Subcutaneous abdominal adipose tissue (tissue), 5 donors: ENCODE data around the gene TNS3.

Experiments
- H3K27ac ChIP-seq: one replicate; pipeline ENCODE4 v1.7.0; 2013; ENCODE audit warnings: low read depth, mild to moderate bottlenecking, inconsistent platforms, low read length, moderate library complexity
- H3K27me3 ChIP-seq, 5 donors: one replicate each; pipeline ENCODE4 v1.7.0; 2013; ENCODE audit warnings: low read length in 5 of 5, inconsistent platforms in 1 of 5; ENCODE audit not compliant: control insufficient read depth in 5 of 5, insufficient read depth in 4 of 5
- H3K36me3 ChIP-seq, 5 donors: one replicate each; pipeline ENCODE4 v1.7.0; 2013; ENCODE audit warnings: low read length in 5 of 5; ENCODE audit not compliant: control insufficient read depth in 5 of 5, insufficient read depth in 5 of 5
- H3K4me1 ChIP-seq, 5 donors: one replicate each; pipeline ENCODE4 v1.7.0; 2013; ENCODE audit warnings: low read length in 5 of 5, mild to moderate bottlenecking in 3 of 5, moderate library complexity in 1 of 5; ENCODE audit not compliant: control insufficient read depth in 5 of 5, insufficient read depth in 5 of 5
- H3K4me3 ChIP-seq, 5 donors: one replicate each; pipeline ENCODE4 v1.7.0; 2013; ENCODE audit warnings: low read length in 5 of 5, low read depth in 1 of 5
- H3K9ac ChIP-seq, 5 donors: one replicate each; pipeline ENCODE4 v1.7.0; 2013; ENCODE audit warnings: low read length in 5 of 5, mild to moderate bottlenecking in 4 of 5, moderate library complexity in 3 of 5
- H3K9me3 ChIP-seq, 5 donors: one replicate each; pipeline ENCODE4 v1.7.0; 2013; ENCODE audit warnings: low read length in 5 of 5; ENCODE audit not compliant: control insufficient read depth in 5 of 5
- donor health status: healthy.
- donor health status: healthy.
- donor health status: healthy.
- donor health status: healthy.
- donor health status: healthy.

Gene TNS3

DNA sequence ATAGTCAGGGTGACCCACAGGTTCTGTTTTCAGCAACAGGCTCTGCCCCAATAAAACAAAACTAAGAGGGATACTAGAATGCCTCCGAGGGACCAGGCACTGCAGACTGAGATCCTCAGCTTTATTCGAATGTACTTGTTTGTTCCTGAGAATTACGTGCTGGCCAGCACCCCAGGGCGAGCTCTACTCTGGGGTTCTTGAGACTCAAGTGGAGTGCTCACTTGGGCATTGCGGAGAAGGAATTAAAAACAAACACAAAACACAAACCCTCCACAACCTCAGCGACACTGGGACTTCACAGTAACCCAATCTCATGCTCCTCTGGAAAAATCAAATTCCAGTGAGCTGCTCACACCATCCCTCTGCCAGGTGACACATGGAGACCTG is 250.7 kb downstream of the TNS3 start:
- H3K9me3 ChIP-seq, result no peaks in the 10 kb centered on the region
- no peak overlapping the region for H3K27ac ChIP-seq
- H3K4me3 ChIP-seq, result no peak overlapping the region
- H3K4me1 ChIP-seq, result peaks cover 9 to 34% (median 31%) of the 10 kb centered on the region in 5 donors
- H3K9ac ChIP-seq, result no peak overlapping the region
- H3K27me3 ChIP-seq, result no peaks in the 10 kb centered on the region
- peaks cover 4 to 52% (median 20%) of the 10 kb centered on the region in 5 donors for H3K36me3 ChIP-seq

DNA sequence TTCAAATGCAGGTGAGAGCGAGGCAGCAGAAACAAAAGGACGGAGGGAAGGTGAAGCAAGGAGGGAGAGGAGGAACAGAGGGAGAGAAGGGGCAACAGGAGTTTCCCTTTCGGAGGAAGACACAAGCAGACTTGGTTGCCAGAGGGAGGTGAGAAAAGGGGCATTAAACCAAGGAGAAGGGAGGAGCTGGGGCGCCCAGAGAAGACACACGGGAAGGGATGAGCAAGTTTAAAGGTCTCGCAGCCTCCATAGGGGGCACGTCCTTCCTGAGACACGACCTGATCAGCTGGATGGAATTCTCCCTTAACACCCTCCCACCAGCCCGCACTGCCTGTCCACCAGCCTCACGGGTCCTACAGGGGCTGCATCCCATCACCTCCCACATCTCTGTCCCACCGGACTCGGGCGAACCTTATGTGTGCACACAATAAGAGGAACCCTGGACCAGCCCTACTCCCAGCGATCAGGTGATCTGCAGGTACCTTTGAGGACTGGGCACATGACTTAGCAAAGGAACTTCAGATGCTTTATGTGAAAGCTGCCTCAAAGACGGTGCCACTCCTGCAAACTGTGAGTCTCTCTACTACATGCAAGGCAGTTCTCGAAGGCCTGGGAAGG is 251.2 kb downstream of the TNS3 start:
- Histone ChIP-seq H3K9me3 (no peaks in the 10 kb centered on the region), H3K4me3 (no peak overlapping the region), H3K9ac (no peak overlapping the region), H3K27me3 (no peaks in the 10 kb centered on the region), H3K36me3 (peaks cover 4 to 50% (median 19%) of the 10 kb centered on the region in 5 donors), H3K4me1 (peaks cover 6 to 34% (median 30%) of the 10 kb centered on the region in 5 donors), H3K27ac (no peak overlapping the region)

DNA sequence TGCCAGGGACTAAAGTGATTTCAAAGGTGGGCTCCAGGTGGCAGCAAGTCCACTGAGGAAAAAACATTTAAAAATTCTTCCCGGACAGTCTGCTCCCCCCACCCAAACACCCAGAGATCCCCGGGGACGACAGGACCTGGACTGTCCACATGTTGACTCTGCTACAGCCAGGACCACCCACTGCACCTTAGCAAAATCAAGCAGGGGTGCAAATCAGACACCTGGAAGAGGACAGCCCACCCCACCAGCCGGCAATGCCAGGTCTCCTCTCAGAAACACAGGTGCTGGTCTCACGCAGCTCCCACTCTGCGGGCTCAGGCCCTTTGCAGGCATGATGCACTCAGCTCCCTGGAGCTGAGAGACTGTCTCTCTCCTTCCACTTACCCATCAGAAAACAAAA is 251.9 kb downstream of the TNS3 start:
- Histone ChIP-seq H3K9ac (no peak overlapping the region), H3K36me3 (peaks cover 4 to 49% (median 16%) of the 10 kb centered on the region in 5 donors), H3K4me1 (peaks cover 6 to 34% (median 29%) of the 10 kb centered on the region in 5 donors), H3K27me3 (no peaks in the 10 kb centered on the region), H3K4me3 (no peak overlapping the region), H3K9me3 (no peaks in the 10 kb centered on the region), H3K27ac (no peak overlapping the region)

DNA sequence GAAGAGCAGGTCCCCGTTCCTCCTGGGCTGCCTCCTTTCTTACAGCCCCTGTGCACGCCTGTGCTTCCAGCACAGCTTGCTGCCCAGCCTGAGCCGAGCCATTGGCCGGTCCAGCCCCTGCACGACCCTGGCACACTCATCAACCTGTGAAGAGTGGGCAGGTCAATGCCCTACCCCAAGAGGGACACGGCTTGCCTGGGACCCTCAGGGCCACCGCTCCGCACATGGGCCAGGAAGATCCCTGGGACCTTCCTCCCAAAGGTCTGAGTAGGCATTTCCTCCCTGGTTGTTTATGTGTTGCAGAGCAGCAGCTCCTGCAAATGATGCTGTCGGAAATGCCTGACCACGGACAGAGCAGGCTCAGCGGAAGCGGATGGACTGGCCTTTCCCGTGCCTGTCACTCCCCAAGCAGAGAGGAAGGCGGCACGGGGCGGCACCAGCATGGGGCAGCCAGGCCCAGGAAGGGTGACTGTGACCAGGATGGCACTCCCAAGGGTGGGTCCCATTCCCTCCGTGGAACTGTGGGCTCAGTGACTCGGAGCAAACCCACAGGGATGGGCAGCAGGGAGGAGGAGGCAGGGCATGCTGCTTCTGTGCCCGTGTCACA is 252.5 kb downstream of the TNS3 start:
- no peaks in the 10 kb centered on the region for H3K27me3 ChIP-seq
- H3K9ac ChIP-seq, result peak overlapping the region in 1 of 5 donors; percentile 44
- H3K27ac ChIP-seq, result peak overlapping the region; percentile 75
- H3K9me3 ChIP-seq, result no peaks in the 10 kb centered on the region
- H3K36me3 ChIP-seq, result peaks cover 4 to 49% (median 16%) of the 10 kb centered on the region in 5 donors
- peaks cover 6 to 34% (median 29%) of the 10 kb centered on the region in 5 donors for H3K4me1 ChIP-seq
- peak overlapping the region in 1 of 5 donors; percentile 27 for H3K4me3 ChIP-seq

DNA sequence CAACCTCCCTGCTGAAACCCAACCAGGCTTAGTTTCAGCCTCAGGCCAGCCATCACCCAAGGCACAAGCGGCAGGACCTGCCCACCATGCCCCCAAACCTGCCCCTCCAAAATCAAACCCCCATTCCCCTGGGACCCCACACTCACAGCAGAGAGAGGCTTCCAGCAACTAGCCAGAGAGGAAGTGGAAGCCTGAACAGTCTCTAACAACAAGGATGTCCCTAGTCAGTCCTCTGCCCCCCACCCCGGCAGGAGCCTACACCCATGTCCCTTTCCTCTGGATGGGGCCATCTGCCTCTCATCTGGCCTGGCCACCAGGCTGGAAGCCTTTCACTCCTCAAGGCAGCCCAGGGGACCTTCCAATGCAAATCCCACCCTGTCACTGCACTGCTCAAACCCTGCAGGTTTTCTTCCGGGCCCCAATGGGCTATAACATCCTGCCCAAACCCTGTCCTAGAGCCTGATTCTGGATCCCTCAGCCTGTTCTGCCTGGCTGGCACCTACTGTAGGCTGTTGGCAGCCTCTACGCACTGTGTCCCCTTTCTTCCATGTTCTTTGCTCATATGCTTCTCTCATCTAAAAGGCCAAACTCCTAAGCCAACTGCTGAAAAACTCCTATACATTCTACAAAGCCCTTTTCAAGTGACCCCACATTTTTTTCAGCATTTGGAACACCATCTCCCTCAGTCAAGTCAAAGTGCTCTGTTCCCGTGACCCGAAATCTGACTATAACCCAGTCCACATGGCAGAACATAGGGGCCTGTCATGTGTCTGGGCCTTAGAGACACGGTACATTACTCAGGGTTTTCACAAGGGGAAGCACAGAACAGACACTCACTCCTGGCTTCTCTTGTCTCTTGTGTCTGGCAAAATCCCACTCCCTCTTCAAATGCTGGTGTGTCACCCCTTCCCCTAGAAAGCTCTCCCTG is 253.3 kb downstream of the TNS3 start:
- peaks cover 4 to 43% (median 12%) of the 10 kb centered on the region in 5 donors for H3K36me3 ChIP-seq
- no peaks in the 10 kb centered on the region for H3K9me3 ChIP-seq
- H3K27ac ChIP-seq, result peak overlapping the region; percentile 75
- H3K4me1 ChIP-seq, result peaks cover 6 to 34% (median 29%) of the 10 kb centered on the region in 5 donors
- no peaks in the 10 kb centered on the region for H3K27me3 ChIP-seq
- H3K9ac ChIP-seq, result peak overlapping the region in 3 of 5 donors; percentile 0 to 44 (median 43)
- H3K4me3 ChIP-seq, result peak overlapping the region; percentile 17 to 38 (median 36)

DNA sequence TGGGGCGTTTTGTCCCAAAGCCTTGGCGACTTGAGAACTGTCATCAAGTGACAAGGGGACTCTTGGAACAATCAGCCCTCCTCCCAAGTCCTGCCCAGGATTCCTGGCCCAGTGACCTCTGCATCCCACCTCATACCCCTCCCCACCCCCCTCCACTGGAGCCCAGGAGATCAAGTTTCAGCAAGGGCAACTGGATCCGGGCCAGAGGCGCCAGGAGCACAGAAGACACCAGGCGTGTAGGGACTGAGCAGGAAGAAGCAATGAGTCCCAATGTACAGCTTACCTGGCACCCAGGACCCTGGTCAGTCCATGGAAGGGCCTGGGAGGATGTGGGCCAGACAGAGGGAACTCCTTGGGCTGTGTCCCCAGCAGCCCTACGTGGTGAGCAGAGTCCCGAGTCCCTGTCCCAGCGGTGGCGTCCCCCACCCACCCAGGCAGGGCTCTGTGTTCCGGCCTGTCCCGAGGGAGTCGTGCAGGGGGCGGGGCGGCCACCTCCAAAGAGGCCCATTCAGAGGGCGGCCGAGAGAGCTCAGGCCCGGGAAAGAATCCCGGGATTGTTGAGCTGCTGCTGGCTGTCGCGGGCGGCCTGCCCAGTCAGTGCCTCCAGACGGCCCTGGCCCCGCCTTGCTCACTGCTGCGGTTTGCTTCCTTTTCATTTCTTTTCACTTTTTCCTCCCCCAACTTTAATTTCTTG is 254.1 kb downstream of the TNS3 start:
- Histone ChIP-seq H3K27me3 (no peaks in the 10 kb centered on the region), H3K9ac (peak overlapping the region in 2 of 5 donors; percentile 7 to 53), H3K27ac (peak overlapping the region; percentile 75), H3K4me3 (peak overlapping the region; percentile 17 to 38 (median 36)), H3K9me3 (no peaks in the 10 kb centered on the region), H3K36me3 (peaks cover 0 to 40% (median 12%) of the 10 kb centered on the region in 5 donors), H3K4me1 (peaks cover 6 to 38% (median 32%) of the 10 kb centered on the region in 5 donors)

DNA sequence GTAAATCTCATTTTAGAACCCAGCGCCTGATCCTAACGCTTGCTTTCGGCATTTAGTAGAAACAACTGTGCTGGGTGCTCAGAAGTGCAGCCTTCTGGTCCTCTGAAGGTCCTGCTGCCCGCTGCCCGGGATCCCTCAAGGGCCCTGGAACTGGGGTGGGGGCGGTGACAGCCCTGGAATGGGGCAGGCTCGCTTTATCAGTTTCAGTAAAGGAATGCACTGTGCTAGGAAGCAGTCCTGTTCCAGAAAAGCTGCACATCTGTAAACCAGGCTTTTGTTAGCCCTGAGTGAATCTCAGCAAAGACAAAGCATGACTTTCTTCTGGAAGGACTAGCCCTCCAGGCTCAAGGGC is 254.6 kb downstream of the TNS3 start:
- H3K4me3 ChIP-seq, result peak overlapping the region in 3 of 5 donors; percentile 33 to 36 (median 34)
- peak overlapping the region; percentile 75 for H3K27ac ChIP-seq
- H3K27me3 ChIP-seq, result no peaks in the 10 kb centered on the region
- no peak overlapping the region for H3K9ac ChIP-seq
- H3K4me1 ChIP-seq, result peaks cover 6 to 40% (median 36%) of the 10 kb centered on the region in 5 donors
- H3K36me3 ChIP-seq, result peaks cover 0 to 43% (median 12%) of the 10 kb centered on the region in 5 donors
- no peaks in the 10 kb centered on the region for H3K9me3 ChIP-seq

DNA sequence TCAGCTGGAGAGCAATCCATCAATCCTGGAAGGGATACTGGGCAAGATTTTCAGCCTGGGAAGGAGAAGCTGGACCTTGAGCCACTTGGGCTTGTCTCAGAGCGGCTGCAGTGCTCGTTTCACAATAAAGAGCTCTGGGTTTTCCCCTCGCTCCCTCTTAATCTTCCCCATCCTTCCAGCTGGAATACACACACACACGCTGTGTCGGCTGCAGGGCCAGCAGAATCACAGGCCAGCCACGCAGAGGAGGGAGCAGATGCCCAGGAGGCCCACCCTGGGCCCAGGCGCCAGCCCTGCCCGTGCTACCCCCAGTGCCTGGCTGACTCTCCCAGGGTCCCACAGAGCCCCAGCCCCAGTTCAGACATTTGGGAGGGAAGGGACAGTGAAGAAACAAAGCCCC is 255.1 kb downstream of the TNS3 start:
- H3K4me3 ChIP-seq, result peak overlapping the region in 1 of 5 donors; percentile 7
- H3K36me3 ChIP-seq, result peaks cover 0 to 38% (median 12%) of the 10 kb centered on the region in 5 donors
- peak overlapping the region; percentile 75 for H3K27ac ChIP-seq
- H3K9me3 ChIP-seq, result no peaks in the 10 kb centered on the region
- no peak overlapping the region for H3K9ac ChIP-seq
- peaks cover 6 to 40% (median 36%) of the 10 kb centered on the region in 5 donors for H3K4me1 ChIP-seq
- no peaks in the 10 kb centered on the region for H3K27me3 ChIP-seq

DNA sequence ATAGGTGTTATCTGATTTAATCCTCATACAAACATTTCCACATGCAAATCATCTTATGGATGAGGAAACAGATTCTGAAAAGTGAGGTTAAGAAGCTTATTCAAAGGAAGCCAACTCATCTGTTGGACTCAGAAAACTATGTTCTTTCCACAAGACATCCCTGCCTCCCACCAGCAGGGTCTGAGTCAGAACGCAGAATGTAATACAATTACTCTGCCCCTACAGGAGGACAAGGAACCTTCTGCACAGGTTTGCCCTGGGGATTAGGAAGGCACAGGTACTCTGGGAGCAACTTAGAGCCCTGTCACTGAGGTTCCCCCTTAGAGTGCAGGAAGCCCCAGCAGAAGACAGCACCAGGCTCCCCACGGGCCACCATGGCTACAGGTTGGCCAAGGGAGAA is 255.7 kb downstream of the TNS3 start:
- no peak overlapping the region for H3K4me3 ChIP-seq
- no peak overlapping the region for H3K27ac ChIP-seq
- no peaks in the 10 kb centered on the region for H3K27me3 ChIP-seq
- H3K9ac ChIP-seq, result no peak overlapping the region
- no peaks in the 10 kb centered on the region for H3K9me3 ChIP-seq
- H3K4me1 ChIP-seq, result peaks cover 6 to 40% (median 36%) of the 10 kb centered on the region in 5 donors
- H3K36me3 ChIP-seq, result peaks cover 0 to 35% (median 15%) of the 10 kb centered on the region in 5 donors
